ENCODE results near the gene SCYGR3.

DNA sequence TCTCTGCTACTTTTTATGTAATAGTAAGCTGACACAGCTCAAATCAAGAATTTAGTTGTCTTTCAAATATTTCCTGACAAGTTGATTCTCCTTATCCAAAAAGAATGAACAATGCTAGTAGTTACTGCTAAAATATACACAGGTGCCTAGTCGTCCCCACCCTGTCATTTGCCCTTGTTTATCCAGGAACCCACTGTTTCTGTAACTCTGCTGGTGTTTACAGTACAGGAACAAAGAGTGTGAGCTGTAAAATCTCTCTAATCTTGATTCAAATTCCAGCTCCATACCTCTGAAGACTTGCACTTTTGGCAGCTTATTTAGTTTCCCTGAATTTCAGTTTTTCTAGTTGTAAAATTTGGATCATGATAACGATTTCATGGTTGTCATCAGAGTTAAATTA lies 37.1 kb downstream of the SCYGR3 start:
- TF ChIP-seq POLR2A (IDR thresholded peaks at IDR 0.05; ENCODE audit: low read depth, low read length) (no peak), MAX (IDR thresholded peaks at IDR 0.05; ENCODE audit: insufficient read depth, insufficient read length) (no peak), EZH2 (IDR thresholded peaks at IDR 0.05; ENCODE audit: borderline replicate concordance, low read depth, low read length, severe bottlenecking) (no peak), CTCF (IDR thresholded peaks at IDR 0.05; ENCODE audit: extremely low read depth in 1 of 2, insufficient read depth in 1 of 2, low read depth in 1 of 2, low read length in 2 of 2) (no peak), POLR2AphosphoS5 (IDR thresholded peaks at IDR 0.05; ENCODE audit: insufficient read depth, low read depth, low read length) (no peak), GATA2 (IDR thresholded peaks at IDR 0.05; ENCODE audit: insufficient read depth, insufficient read length, low read depth, low read length) (no peak), JUN (IDR thresholded peaks at IDR 0.05; ENCODE audit: borderline replicate concordance, insufficient read depth, insufficient read length, low read depth) (no peak), FOS (IDR thresholded peaks at IDR 0.05; ENCODE audit: borderline replicate concordance, insufficient read depth, low read length) (no peak), MYC (IDR thresholded peaks at IDR 0.05; ENCODE audit: low read depth, low read length) (no peak)

Measured in endothelial cell of umbilical vein (primary cell).